K562 (cell line): ENCODE results near the gene ARHGEF1. TPM values are rescaled to one million over a fixed set of nuclear protein-coding genes. Genes with fewer than 3 reads are reported as not detected.
A peak's percentile ranks its signal among the peaks of the same experiment; 100 is the strongest.

Experiments
- CHD4 ChIP-seq: fragments of 200-600 bp; sonication (generic); IDR thresholded peaks from 3 replicates; pipeline ENCODE4 v1.6.1; 2012; ENCODE audit warnings: low read depth, mild to moderate bottlenecking, mixed read lengths, low read length, inconsistent platforms; ENCODE audit not compliant: insufficient read depth, insufficient replicate concordance, poor library complexity, severe bottlenecking
- CREB3L1 ChIP-seq: fragments of 450-650 bp; IDR thresholded peaks from 2 replicates; pipeline ENCODE4 v1.6.1; 2014; ENCODE audit warnings: low read depth, mild to moderate bottlenecking, moderate library complexity, borderline replicate concordance
- FOXP1 ChIP-seq: sonication (generic); formaldehyde crosslinking; IDR thresholded peaks from 2 replicates; pipeline ENCODE4 v1.8.0; 2022; ENCODE audit warnings: mild to moderate bottlenecking, missing genetic modification reagents
- MYC ChIP-seq, 2 experiments: fragments of 250-450 bp in 1 of 2; sonication (Bioruptor Pico) in 1 of 2; IDR thresholded peaks; 2 replicates each; pipeline versions ENCODE4 v1.5.1 to v1.6.1; 2012 to 2021; ENCODE audit warnings: low read depth in 2 of 2, borderline replicate concordance in 1 of 2, improper control_type of control experiment in 1 of 2, low read length in 1 of 2, mild to moderate bottlenecking in 1 of 2, moderate library complexity in 1 of 2
- RBFOX2 ChIP-seq: fragments of 200-400 bp; formaldehyde crosslinking; IDR thresholded peaks from 2 replicates; pipeline ENCODE4 v1.6.1; 2017; ENCODE audit warnings: low read depth, mild to moderate bottlenecking, low read length, moderate library complexity
- REST ChIP-seq, 2 experiments: fragments of 450-650 bp; formaldehyde crosslinking in 1 of 2; IDR thresholded peaks; 2 replicates each; pipeline versions ENCODE4 v1.4.0 to v1.6.1; 2014 to 2020; ENCODE audit warnings: mild to moderate bottlenecking in 2 of 2, borderline replicate concordance in 1 of 2, low read depth in 1 of 2
- SNRNP70 ChIP-seq: fragments of 200-400 bp; formaldehyde crosslinking; optimal IDR thresholded peaks from 2 replicates; pipeline ENCODE3; 2017; ENCODE audit warnings: low read depth, low read length
- TEAD4 ChIP-seq, 2 experiments: sonication (generic) in 1 of 2; formaldehyde crosslinking in 1 of 2; IDR thresholded peaks; 2 replicates each; pipeline versions ENCODE4 v1.6.1 to v1.8.0; 2012 to 2022; ENCODE audit warnings: borderline replicate concordance in 1 of 2, inconsistent platforms in 1 of 2, low read length in 1 of 2, mild to moderate bottlenecking in 1 of 2, missing genetic modification reagents in 1 of 2
- polyA plus RNA-seq, 8 experiments: library from polyadenylated mRNA; depleted of rRNA in 4 of 8; stranded (reverse) in 5 of 8; unstranded in 3 of 8; fragments of >200 nt; fragmentation: Nextera tagmentation in 2 of 8; fragmentation: Illumina TruSeq in 1 of 8; extraction: Ambion mirVana in 2 of 8; extraction: Trizol in 1 of 8; gene quantifications; 2 replicates each; pipeline versions ENCODE4 v1.2.1 to v1.2.3, GENCODE V29; 2011 to 2014; ENCODE audit warnings: inconsistent platforms in 1 of 8, missing spikeins in 1 of 8
- total RNA-seq, 7 experiments: library from RNA; depleted of rRNA in 6 of 7; stranded (reverse); fragments of >200 nt in 6 of 7; fragmentation: Illumina TruSeq in 2 of 7; extraction: Trizol in 2 of 7; gene quantifications; 2 replicates each; pipeline versions ENCODE4 v1.2.1 to v1.2.3, GENCODE V29; 2011 to 2021; ENCODE audit warnings: low replicate concordance in 1 of 7

Gene ARHGEF1
- total and polyA plus RNA-seq, 9 of the 15 experiments (the other 6 are each of a cell fraction or from before 2014, with no cell fraction given): 1.9 to 149 (median 29.8) TPM

DNA sequence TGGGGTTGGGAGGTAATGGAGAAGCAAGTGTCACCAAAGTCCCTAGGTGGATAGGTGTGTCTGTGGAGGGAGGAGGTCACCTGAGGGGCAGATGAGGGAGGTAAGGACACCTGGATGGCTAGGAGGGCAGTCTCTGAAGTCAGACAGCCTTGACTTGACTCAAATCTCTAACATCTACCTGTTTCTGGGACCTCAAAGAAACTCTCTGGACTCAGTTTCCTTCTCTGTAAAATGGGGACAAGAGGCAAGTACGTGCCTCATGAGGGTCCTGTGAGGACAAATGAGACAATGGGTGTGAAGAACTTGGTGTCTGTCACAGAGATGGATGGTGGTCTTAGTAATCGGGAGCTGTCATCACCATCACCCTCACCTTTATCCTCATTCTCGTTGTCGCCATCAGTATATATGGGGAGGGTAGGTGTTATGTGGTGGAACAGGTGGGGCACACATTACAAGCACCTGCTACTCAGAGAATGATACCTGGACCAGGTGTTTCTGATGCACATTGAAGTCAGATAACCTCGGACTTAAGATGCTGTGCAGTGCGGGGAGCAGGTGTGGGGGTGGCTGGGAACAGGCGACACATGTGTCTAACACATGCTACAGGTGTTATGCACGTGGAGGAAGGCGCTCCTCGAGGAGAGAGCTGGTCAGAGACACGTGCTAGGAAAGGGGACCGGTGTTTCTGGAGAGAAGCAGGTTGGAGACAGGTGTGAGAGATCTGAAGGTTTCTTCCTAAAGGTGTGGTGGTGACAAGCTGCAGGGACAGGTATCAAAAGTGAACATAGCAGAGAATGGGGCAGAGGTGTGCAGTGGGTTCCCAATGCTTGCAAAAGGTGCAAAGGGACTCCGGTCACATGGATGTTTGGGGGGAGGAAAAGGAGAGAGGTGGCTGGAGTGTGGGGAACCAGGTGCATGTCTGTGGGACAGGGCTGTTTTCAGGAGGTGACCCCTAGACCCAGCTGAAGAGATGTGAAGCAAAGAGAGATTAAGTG lies 41.5 kb downstream of the ARHGEF1 start (continued):
- no peak for TF ChIP-seq REST (IDR thresholded peaks at IDR 0.05; ENCODE audit: borderline replicate concordance)
- TF ChIP-seq REST (CRISPR knock-in tag; IDR thresholded peaks at IDR 0.05; ENCODE audit: low read depth): no peak
- no peak for TF ChIP-seq TEAD4 (IDR thresholded peaks at IDR 0.05; ENCODE audit: low read length)
- peak; percentile 90; the same call in 1 of the 2 replicates for TF ChIP-seq TEAD4 (CRISPR knock-in tag; IDR thresholded peaks at IDR 0.05; ENCODE audit: borderline replicate concordance)
- TF ChIP-seq SNRNP70: no peak
- peak; percentile 33 for TF ChIP-seq CHD4
- peak; percentile 30; the same call in 1 of the 2 replicates for TF ChIP-seq CREB3L1
- TF ChIP-seq FOXP1 (CRISPR knock-in tag): peak; percentile 83; the same call in 1 of the 2 replicates
- 0 out of 2 replicates have a peak, but pooled peaks have one; percentile 20 for TF ChIP-seq MYC (IDR thresholded peaks at IDR 0.05; ENCODE audit: low read depth, low read length)
- no peak for TF ChIP-seq MYC (CRISPR knock-in tag; IDR thresholded peaks at IDR 0.05; ENCODE audit: borderline replicate concordance, low read depth)
- no peak for TF ChIP-seq RBFOX2
